A204.1 (cell line): ENCODE measurements around the gene SDK1.
"Not testable (repeated sequence)": the region's sequence is repeated elsewhere in the genome, so short reads cannot be mapped to it uniquely, and the experiment has no call there.

ENCODE experiments used
- FAIRE-seq: peaks from 2 replicates; lab custom pipeline; 2012; peaks lifted over from hg19 to GRCh38; lab: Jason Lieb, UNC

Gene SDK1

DNA sequence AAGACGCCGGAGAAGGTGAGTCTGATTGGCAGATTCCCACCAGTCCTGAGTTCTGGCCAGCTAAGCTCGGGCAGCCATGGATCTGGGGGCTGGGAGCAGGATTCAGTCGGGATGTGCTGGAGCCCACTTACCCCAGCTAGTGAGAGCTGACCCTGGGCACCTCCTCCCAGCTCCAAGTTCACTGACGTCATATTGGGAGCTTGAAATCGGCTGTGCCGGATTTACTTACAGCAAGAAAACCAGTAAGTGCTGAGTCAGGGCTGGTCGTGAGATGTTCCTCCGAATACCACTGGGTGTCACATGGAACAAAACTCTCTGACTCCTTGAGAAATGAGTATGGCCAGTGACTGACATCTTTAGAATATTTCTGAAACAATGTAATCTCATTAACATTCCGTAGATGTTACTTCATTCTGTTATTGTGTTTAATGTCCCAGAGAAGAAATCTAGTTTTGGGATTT is 621.2 kb downstream of the SDK1 start:
- no peak for FAIRE-seq

DNA sequence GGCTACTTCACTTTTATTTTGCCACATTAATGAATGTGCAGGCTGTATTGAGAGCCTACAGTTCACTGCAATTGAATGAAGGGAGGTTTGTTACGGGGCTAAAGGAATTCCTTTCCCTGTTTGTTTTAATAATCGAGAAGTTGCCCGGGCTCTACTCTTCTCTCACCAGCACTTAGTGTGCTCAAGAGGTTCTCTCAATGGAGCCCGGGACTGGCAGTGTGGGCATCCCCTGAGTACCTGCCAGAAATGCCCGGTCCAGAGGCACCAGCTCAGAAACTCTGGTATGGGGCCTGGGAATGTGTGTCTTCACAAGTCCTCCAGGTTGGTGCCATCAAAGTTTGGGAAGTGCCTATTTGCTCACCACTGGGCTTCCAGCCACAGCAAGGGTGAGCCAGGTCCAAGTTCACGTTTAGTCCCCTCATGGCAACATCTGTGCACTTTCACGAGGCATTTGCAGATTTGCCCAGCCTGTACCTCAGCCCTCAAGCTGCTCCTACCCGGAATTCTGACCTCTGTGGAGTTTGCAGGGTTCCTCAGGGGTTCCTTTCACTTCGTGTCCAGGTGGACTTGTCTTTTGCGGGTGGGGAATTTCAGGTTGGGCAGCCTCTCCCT is 622.4 kb downstream of the SDK1 start:
- FAIRE-seq = no peak

DNA sequence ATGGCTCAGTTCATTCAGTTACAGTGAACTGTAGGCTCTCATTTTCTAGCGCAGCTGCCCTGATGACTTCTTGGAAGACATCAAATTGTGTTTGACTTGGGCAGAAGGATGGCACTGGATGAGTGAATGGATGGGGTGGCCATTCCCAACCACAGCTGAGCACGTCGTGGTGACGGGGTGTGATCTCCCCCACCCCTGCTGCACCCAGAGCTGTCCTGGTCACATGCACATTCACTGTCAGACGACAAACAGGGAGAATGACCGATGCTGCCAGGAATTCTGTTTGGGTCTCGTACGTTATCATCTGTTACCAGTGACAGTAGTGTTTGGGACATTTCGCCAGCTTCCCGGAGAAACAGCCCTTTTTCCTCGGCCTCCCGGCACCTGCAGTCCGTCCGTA is 623.2 kb downstream of the SDK1 start:
- no peak for FAIRE-seq

DNA sequence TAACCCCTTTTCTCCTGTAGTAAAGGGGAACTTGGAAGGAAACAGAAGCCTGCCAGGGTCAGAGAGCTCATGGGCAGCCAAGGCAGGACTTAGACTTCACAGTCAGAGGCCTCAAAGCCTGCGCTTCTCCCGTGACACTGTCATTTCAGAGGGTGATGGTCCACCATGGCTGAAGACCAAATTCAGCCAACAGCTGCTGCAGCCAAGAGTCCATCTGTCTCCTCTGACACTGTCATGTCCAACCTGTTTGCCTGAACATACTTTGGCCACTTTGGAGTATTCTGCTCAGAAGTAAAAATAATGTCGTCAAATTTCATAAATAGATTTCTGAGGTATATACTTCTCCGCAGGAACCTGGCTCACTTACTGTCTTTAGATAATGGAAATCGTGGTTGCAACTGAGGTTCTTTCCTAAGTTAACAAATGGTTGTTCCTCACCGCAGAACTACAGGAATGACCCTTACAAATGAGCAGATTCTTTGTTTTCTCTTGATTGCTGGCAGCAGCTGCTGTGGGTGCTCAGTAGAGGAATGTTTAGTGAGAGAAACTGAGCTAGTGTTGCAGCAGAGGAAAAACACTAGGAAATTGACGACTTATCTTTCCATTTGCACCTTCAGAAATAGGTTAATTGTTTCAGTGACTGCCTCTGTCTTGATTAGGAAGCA is 626.5 kb downstream of the SDK1 start:
- no peak for FAIRE-seq

DNA sequence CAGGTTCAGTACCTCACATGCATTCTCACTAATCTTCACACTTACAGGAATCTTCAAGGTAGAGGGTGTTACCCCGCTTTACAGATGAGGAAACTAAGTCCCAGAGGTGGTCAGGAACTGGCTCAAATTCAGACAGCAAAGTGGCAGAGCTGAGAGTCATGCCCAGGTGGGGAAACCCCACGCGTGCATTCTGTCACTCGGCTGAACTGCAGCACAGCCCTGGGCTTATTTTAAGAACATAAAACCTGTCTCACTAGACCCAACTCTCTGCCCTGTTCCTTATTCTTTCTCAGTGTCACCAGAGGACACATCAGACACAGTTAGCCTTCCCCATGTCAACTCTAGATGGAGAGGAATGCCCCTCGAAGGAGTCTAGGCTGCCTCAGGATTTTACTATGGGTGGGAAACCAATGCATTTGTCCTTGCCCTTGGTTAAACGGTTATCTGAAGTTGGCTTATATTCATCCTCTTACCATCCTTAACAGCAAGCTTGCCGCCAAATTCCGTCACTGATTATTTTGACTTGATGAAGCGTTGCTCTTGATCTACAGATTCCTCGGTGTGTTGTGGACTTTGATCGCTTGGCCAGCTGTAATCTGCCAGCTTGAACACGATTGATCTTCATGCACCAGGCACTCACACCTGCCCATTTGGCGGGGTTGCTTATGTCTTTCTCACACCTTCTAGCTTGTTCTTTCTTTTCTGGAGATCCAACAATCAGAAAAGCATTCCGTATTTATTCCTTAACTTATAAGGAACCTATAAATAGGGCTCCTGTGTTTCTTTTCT is 627.9 kb downstream of the SDK1 start:
- no peak for FAIRE-seq

DNA sequence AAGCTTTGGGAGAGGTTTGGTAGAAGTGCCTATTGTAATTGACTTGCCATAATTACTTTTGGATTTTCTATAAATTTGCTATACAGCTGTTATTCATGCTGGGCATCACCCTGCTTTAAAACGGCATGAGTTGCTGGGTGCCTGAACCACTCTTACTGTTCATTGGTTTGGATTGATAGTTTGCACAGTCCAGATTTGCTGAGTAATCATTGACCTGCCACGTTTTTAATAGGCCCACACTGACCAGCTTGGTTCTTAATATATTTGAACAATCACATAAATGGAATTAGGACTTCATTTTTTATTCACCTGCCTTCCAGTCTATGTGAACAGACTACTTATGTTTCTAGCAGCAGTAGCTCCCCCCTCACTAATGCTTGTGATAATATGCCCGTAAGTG is 630.8 kb downstream of the SDK1 start:
- no peak for FAIRE-seq

DNA sequence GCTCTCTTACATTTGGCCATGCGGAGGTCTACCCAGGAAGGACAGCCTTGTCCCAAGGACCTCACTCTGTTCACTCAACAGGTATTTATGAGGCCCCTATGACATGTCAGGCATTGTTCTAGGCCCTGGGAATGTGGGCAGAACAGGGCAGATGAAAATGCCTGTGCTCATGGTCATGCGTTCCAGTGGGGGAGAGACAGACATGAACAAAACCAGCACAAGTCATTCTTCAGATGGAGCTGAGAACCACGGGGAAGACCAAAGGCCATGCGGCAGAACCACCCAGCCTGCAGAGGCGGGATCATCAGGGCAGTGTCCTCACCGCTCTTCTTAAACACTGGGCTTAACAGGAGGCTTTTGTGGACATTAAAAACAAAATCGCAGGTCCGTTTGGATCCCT is 636.1 kb downstream of the SDK1 start:
- FAIRE-seq = no peak

GRCh38 chr7:3937605-3938004 is 636.6 kb downstream of the SDK1 start:
- FAIRE-seq = no peak

DNA sequence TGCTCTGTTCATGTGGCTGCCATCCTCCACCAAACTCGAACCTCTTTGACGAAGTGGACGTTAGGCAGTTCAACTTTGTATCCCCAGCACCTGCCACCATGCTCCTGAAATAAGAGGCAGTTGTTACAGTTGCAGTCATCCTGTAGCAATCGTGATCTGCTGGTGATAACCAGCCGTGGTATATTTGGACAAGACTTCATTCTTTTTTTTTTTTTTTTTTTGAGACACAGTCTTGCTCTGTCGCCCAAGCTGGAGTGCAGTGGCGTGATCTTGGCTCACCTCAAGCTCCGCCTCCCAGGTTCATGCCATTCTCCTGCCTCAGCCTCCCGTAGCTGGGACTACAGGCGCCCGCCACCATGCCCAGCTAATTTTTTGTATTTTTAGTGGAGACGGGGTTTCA is 640.7 kb downstream of the SDK1 start:
- not testable (repeated sequence) for FAIRE-seq

- FAIRE-seq = no peak
Observed at GRCh38 chr7:3942276-3942675, 641.2 kb downstream of the SDK1 start.

DNA sequence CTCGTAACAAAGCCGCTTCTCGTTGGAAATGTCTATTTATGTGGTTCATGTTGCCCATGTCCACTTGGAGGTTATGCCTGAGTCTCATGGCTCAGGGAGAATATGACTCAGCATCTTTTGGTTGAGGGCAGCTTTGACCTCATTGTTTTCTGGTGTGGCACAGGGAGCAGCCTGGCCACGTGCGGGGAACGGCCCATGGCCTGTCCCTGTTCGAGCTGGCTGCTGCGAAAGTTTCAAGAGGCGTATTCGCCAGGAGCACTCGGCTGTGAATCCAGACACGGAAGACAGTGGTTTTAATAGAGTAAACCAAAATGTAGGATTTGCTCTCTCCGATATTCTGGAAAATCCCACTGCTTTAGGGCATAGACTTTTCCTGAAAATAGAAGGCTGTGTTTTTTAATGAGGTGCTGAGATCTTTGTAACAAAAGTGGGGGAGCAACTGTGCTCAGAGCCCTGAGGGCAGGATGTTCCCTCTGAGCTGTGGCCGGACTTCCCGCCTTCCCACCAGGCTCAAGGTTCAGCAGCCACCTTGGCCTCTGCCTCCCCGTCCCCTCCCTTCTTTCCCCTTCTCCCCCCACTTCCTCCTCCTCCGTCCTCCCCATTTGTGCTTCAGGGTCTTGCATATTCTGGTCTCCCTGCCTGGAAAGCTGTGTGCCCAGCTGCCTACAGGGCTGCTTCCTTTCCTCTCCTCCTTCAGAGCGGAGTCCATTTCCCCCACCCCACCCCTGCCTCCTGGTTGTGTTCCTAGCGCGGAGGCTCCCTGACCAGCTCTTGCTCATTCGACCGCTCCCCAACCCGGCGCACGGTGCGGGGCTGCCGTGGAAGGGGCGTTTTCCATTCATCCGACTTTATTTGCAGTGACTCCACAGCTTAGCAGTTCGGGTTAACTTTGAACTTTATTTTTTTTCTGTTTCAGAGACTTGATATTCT is 642.0 kb downstream of the SDK1 start:
- no peak for FAIRE-seq

DNA sequence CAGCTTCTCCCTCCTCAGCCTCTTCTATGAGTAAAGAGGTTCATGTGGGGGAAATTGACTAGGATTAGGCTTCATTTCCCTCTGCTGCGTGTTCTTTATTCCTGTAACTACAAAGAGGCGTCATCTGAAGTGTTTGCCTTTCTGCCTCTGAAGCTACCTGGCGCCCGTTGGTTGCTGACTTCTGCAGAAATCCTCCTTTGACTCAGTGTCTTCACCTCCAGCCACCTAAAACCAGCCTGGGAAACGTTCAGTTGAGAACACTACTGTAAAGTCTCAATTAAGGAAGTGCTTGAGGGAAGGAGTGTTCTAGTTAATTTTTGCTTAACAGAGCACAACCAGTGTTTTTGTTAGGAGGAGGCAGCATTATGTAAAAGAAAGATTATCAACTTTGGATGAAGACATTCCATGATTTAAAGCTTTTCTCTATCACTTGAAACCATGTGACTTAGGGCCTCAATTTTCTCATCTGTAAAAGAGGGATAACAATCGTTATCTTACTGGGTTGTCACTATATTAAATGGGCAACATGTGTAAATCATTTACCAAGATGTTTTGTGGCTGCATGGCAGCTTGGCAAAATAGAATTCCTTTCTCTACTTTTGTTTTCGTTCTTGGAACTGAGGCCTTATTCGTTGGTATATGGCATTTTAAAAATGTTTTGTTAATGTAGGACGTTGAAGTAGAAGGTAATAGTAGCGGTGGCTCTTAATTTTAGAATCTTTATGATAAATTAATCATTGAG is 642.9 kb downstream of the SDK1 start:
- FAIRE-seq = no peak

DNA sequence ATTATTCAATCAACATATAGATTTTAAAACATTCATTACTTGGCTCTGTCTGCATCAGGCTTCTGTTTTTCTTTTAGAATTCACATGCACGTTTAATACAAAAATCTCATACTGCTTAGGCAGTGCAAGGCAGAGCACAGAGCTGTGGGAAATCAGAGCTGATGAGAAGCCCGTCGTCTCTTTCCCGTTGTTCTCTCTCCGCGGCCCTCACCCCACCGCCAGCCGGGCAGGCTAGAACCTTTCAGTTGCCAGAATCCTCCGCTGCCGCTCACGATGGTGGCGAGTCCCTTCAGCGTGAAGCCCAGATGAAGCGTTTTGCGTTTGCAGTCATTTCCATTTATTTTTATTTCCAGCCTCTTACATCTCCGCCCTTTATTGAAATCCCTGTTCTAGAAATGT is 648.2 kb downstream of the SDK1 start:
- no peak for FAIRE-seq

DNA sequence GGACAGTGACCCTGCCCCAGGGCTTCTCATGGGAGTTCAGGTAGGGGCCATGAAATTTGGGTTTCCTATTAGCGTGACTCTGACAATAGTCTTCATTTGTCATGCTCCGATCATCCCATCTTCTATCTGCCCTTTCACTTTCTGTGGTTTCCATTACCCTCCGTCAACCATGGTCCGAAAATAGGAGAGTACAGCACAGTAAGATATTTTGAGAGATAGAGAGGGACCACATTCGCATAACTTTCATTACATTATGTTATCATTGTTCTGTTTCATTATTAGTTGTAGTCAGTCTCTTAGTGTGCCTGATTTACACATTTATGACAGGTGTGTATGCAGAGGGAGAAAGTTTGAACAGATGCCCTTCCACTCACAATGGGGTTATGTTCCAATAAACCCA is 649.2 kb downstream of the SDK1 start:
- FAIRE-seq = no peak

DNA sequence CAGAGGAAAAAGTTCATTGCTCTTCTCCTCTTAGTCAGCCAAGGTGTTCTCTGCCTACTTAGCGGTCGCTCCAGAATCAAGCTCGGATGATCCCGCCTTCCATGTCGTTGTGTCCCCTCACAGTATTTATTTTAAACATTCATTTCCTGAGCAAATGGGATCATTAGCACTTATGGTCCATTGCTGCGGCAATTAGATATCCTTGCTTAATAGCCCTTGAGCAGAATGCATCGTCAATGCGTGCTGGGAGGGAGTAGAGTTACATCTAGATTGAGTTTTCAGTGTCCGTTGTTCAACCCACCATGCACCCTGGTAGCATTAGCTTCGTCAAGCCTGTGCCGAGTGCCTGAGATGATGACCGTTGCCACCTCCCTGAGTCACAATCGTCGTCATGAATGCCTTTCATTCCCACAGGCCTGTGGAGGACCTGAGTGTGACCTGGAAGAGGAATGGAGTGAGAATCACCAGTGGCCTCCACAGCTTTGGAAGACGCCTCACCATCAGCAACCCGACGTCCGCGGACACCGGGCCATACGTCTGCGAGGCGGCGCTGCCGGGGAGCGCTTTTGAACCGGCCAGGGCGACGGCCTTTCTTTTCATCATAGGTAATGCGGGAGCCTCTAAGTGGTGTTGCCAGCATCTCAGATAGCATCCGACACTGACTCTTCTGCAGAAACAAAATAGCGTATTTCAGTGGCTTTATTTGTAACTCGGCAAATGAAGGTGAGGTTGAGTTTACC is 650.4 kb downstream of the SDK1 start:
- no peak for FAIRE-seq

GRCh38 chr7:3953133-3953532 is 652.1 kb downstream of the SDK1 start:
- FAIRE-seq = no peak

DNA sequence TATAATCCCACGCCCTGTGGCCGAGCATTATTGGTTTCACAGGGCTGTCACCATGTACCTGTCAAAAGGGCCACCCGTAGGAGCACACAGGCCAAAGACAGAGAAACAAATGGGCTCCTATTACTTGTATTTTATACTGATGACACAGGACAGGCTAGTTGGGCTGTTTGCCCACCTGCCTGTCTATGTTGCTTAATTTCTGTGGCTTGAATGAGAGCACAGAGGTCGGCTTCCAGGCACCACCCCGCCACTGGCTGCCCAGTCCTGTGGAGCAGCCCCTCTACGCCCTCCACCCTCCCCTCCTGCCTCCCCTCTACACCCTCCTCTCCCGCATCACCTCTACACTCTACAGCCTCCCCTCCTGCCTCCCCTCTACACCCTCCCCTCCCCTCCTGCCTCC is 652.9 kb downstream of the SDK1 start:
- no peak for FAIRE-seq

DNA sequence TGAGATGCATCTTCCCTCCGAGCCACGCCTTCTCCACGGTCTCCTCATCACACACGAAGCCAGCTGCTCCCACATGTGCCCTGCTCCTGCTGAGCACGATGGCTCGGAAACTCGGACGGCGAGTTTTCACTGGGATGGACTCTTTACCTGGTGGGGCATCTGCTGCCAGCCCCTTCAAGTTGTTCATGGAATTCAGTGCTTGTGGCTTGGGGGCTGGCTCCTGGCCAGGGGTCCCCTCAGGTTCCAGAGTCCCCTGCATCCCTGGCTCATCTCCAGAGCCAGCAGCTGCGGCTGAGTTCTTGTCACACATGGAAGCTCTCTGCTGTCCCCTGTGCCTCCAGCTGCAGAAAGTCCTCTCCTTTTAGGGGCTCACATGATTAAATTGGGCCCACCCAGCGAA is 654.0 kb downstream of the SDK1 start:
- FAIRE-seq = no peak

- FAIRE-seq = no peak
Observed at GRCh38 chr7:3955751-3956696, 655.0 kb downstream of the SDK1 start.

- FAIRE-seq = no peak
Observed at GRCh38 chr7:3956949-3957348, 655.9 kb downstream of the SDK1 start.
